HCT116 (cell line): ENCODE results near the gene PLXDC1. TPM values are rescaled to one million over a fixed set of nuclear protein-coding genes. Genes with fewer than 3 reads are reported as not detected.
A peak's percentile ranks its signal among the peaks of the same experiment; 100 is the strongest.

Experiments used
- ATAC-seq: fragments of 200-7000 bp; cut with Tn5 transposase; 2 replicates; pipeline ENCODE4 v1.9.1; 2020; ENCODE audit warnings: mild to moderate bottlenecking, moderate library complexity
- BruUV-seq: library from RNA; stranded (reverse); fragments of 400-500 nt; replicated peaks from 2 replicates; lab custom pipeline; 2021; lab: Mats Ljungman, UMichigan
- CTCF ChIA-PET: fragments of 300-600 bp; sonication (Branson Sonifier 250); formaldehyde crosslinking; loops from one replicate; lab custom pipeline; 2021; ENCODE audit warnings: antibody characterized with exemption; lab: Charles Lee
- POLR2A ChIA-PET: fragments of 300-600, 350-600 bp; sonication (Branson Sonifier 250); formaldehyde crosslinking; loops from one replicate; lab custom pipeline; 2021; ENCODE audit warnings: antibody characterized with exemption; lab: Charles Lee
- RAD21 ChIA-PET, 2 experiments: fragments of 300-600 bp; sonication (Branson Sonifier 250); formaldehyde crosslinking; loops; one replicate each; lab custom pipeline; 2023; ENCODE audit warnings: low total read pairs in 2 of 2; ENCODE audit not compliant: uncharacterized antibody in 2 of 2, unreplicated experiment in 2 of 2, low non-redundant PET in 1 of 2; lab: Charles Lee
- DNase-seq: peaks from one replicate; pipeline ENCODE4 v3.0.0-alpha.2; 2010; ENCODE audit warnings: low read depth, low spot score
- H2AFZ ChIP-seq: fragments of 200-600 bp; shearing (Covaris generic), sonication (generic); 2 replicates; pipeline ENCODE4 v1.6.1; 2017; ENCODE audit warnings: low read depth, mixed run types, mixed read lengths, antibody characterized with exemption, low read length; ENCODE audit not compliant: poor library complexity, severe bottlenecking
- H3K27ac ChIP-seq: 2 replicates; pipeline ENCODE4 v1.5.1; 2012; ENCODE audit warnings: low read depth, low read length
- H3K27me3 ChIP-seq: fragments of 200-600 bp; sonication (generic); 2 replicates; pipeline ENCODE4 v1.6.1; 2016; ENCODE audit warnings: mixed run types, low read length, mixed read lengths; ENCODE audit not compliant: insufficient read depth
- H3K36me3 ChIP-seq, 2 experiments: fragments of 200-500 bp in 1 of 2; fragments of 200-600 bp in 1 of 2; sonication (Bioruptor generic) in 1 of 2; sonication (generic) in 1 of 2; 2 replicates each; pipeline versions ENCODE4 v1.5.1 to v1.6.1; 2014 to 2016; ENCODE audit warnings: low read length in 2 of 2, inconsistent platforms in 1 of 2, mixed read lengths in 1 of 2, mixed run types in 1 of 2; ENCODE audit not compliant: insufficient read depth in 2 of 2, control insufficient read depth in 1 of 2
- H3K4me1 ChIP-seq, 2 experiments: fragments of 200-600 bp in 1 of 2; sonication (generic) in 1 of 2; 2 replicates each; pipeline versions ENCODE4 v1.5.1 to v1.6.1; 2012 to 2017; ENCODE audit warnings: low read length in 2 of 2, inconsistent platforms in 1 of 2, mild to moderate bottlenecking in 1 of 2, mixed read lengths in 1 of 2, mixed run types in 1 of 2, moderate library complexity in 1 of 2; ENCODE audit not compliant: insufficient read depth in 2 of 2, control insufficient read depth in 1 of 2
- H3K4me2 ChIP-seq: fragments of 200-600 bp; sonication (generic); 2 replicates; pipeline ENCODE4 v1.6.1; 2017; ENCODE audit warnings: mixed run types, low read length, mixed read lengths
- H3K4me3 ChIP-seq, 2 experiments: fragments of 200-600 bp in 1 of 2; sonication (generic) in 1 of 2; replicated peaks in 1 of 2; 2 replicates each; pipeline ENCODE4 v1.5.1; 2011 to 2016; ENCODE audit warnings: low read length in 2 of 2, control low read depth in 1 of 2, low read depth in 1 of 2, mild to moderate bottlenecking in 1 of 2, mixed read lengths in 1 of 2, mixed run types in 1 of 2
- H3K79me2 ChIP-seq: fragments of 200-600 bp; sonication (generic); 2 replicates; pipeline ENCODE4 v1.6.1; 2017; ENCODE audit warnings: mild to moderate bottlenecking, mixed run types, low read length, moderate library complexity, mixed read lengths; ENCODE audit not compliant: insufficient read depth
- H3K9ac ChIP-seq: fragments of 200-600 bp; sonication (generic); 2 replicates; pipeline ENCODE4 v1.6.1; 2016; ENCODE audit warnings: low read length, mixed read lengths
- H3K9me2 ChIP-seq: fragments of 200-600 bp; sonication (generic), shearing (Covaris generic); 2 replicates; pipeline ENCODE4 v1.6.1; 2017; ENCODE audit warnings: mixed run types, mild to moderate bottlenecking, moderate library complexity; ENCODE audit not compliant: insufficient read depth
- H3K9me3 ChIP-seq, 2 experiments: fragments of 200-500 bp in 1 of 2; fragments of 200-600 bp in 1 of 2; sonication (Bioruptor generic) in 1 of 2; sonication (generic) in 1 of 2; 2 replicates each; pipeline ENCODE4 v1.6.1; 2014 to 2017; ENCODE audit warnings: low read length in 2 of 2, mixed read lengths in 2 of 2, inconsistent platforms in 1 of 2, low read depth in 1 of 2, mild to moderate bottlenecking in 1 of 2, mixed run types in 1 of 2, moderate library complexity in 1 of 2; ENCODE audit not compliant: control insufficient read depth in 1 of 2, insufficient read depth in 1 of 2
- H4K20me1 ChIP-seq: fragments of 200-600 bp; sonication (generic), shearing (Covaris generic); 2 replicates; pipeline ENCODE4 v1.6.1; 2017; ENCODE audit warnings: mixed run types, mild to moderate bottlenecking, moderate library complexity; ENCODE audit not compliant: insufficient read depth
- CEBPB ChIP-seq: IDR thresholded peaks from 2 replicates; pipeline ENCODE4 v1.6.1; 2012; ENCODE audit warnings: low read depth
- EGR1 ChIP-seq: IDR thresholded peaks from 2 replicates; pipeline ENCODE4 v1.6.1; 2012; ENCODE audit warnings: low read depth
- ELF1 ChIP-seq: IDR thresholded peaks from 2 replicates; pipeline ENCODE4 v1.6.1; 2012; ENCODE audit warnings: low read depth, borderline replicate concordance
- EZH2 ChIP-seq: fragments of 200-600 bp; sonication (generic); IDR thresholded peaks from 2 replicates; pipeline ENCODE4 v1.6.1; 2017; ENCODE audit warnings: antibody characterized with exemption, mixed run types
- EZH2phosphoT487 ChIP-seq: fragments of 200-600 bp; IDR thresholded peaks from 2 replicates; pipeline ENCODE4 v1.6.1; 2018; ENCODE audit warnings: antibody characterized with exemption, borderline replicate concordance
- FOSL1 ChIP-seq: IDR thresholded peaks from 2 replicates; pipeline ENCODE4 v1.6.1; 2012; ENCODE audit warnings: low read depth
- JUND ChIP-seq: IDR thresholded peaks from 2 replicates; pipeline ENCODE4 v1.6.1; 2012
- POLR2A ChIP-seq: IDR thresholded peaks from 2 replicates; pipeline ENCODE4 v1.7.0; 2011; ENCODE audit warnings: borderline replicate concordance; ENCODE audit not compliant: insufficient read depth, insufficient read length; ENCODE audit errors: extremely low read depth
- POLR2AphosphoS5 ChIP-seq: IDR thresholded peaks from 2 replicates; pipeline ENCODE4 v1.6.1; 2011; ENCODE audit warnings: mild to moderate bottlenecking, low read depth, low read length, moderate library complexity
- SIN3A ChIP-seq: IDR thresholded peaks from 2 replicates; pipeline ENCODE4 v1.6.1; 2012; ENCODE audit warnings: low read depth
- TCF7L2 ChIP-seq: IDR thresholded peaks from 2 replicates; pipeline ENCODE4 v1.7.0; 2011; ENCODE audit warnings: borderline replicate concordance, inconsistent platforms; ENCODE audit not compliant: insufficient read depth, insufficient read length; ENCODE audit errors: extremely low read depth
- ZBTB33 ChIP-seq: IDR thresholded peaks from 2 replicates; pipeline ENCODE4 v1.6.1; 2011; ENCODE audit warnings: mild to moderate bottlenecking, low read length, moderate library complexity; ENCODE audit not compliant: insufficient replicate concordance; ENCODE audit errors: extremely low read depth
- ZFX ChIP-seq: fragments of 450-650 bp; IDR thresholded peaks from 2 replicates; pipeline ENCODE4 v1.6.1; 2017
- intact Hi-C: fragments of 100-400 bp; cut with micrococcal nuclease; formaldehyde crosslinking; loops from 2 replicates; pipeline ENCODE4 v1.10.0; 2022
- total RNA-seq: library from RNA; stranded (reverse); gene quantifications from one replicate; pipeline ENCODE4 v1.2.1, GENCODE V29; 2021; ENCODE audit not compliant: unreplicated experiment

Gene PLXDC1
- total RNA-seq, 1 experiment from 2014 or later: 1.8 TPM

GRCh38 chr17:39199820-39200069 lies 48.3 kb upstream of the PLXDC1 start:
- H3K4me3 ChIP-seq: peak overlapping the region; percentile 66 to 82
- DNase-seq (peak; percentile 93), ATAC-seq (peak; percentile 51)
- peaks cover 31 to 38% of the 10 kb centered on the region in 2 experiments for H3K36me3 ChIP-seq
- H3K79me2 ChIP-seq: peaks cover 41% of the 10 kb centered on the region
- intact Hi-C loops: loop anchor here (1.0 to 10.0 kb wide), 2 partner anchors 46 to 325 kb away; no protein-coding TSS in a partner anchor
- no peaks in the 10 kb centered on the region for H3K27me3 ChIP-seq
- peak overlapping the region; percentile 88 for H3K4me2 ChIP-seq
- no TSS peak for BruUV-seq
- H3K9me3 ChIP-seq: no peaks in the 10 kb centered on the region
- H3K9ac ChIP-seq: peak overlapping the region; percentile 99
- H4K20me1 ChIP-seq: peaks cover 18% of the 10 kb centered on the region; the same call in 1 of the 2 replicates
- CTCF ChIA-PET: interaction anchor here (0.7 to 1.5 kb wide), 13 partner anchors 9 to 424 kb away, joined by 3 to 16 read pairs (median 3); no protein-coding TSS in a partner anchor
- peak overlapping the region; percentile 91 for H2AFZ ChIP-seq
- H3K9me2 ChIP-seq: no peaks in the 10 kb centered on the region
- TF ChIP-seq POLR2AphosphoS5 (peak; percentile 77), SIN3A (peak; percentile 56; the same call in 1 of the 2 replicates), POLR2A (peak; percentile 70), FOSL1 (no peak), EGR1 (peak; percentile 79), EZH2 (no peak), JUND (no peak)
- POLR2A ChIA-PET: interaction anchor here (0.6 to 1.8 kb wide), 18 partner anchors 9 to 642 kb away, joined by 3 to 16 read pairs (median 5); no protein-coding TSS in a partner anchor
- RAD21 ChIA-PET: interaction anchor here (0.6 to 1.0 kb wide), 4 partner anchors 16 to 36 kb away, joined by 5 to 6 read pairs (median 5); no protein-coding TSS in a partner anchor
- H3K27ac ChIP-seq: peak overlapping the region; percentile 93
- H3K4me1 ChIP-seq: peaks cover 24 to 54% of the 10 kb centered on the region in 2 experiments

GRCh38 chr17:39198186-39198566 lies 46.7 kb upstream of the PLXDC1 start:
- no peak for ATAC-seq
- ChIA-PET RAD21 (no interaction called here), POLR2A (interaction anchor here (1.0 kb wide), 1 partner anchor 39 kb away, joined by 7 read pairs; no protein-coding TSS in a partner anchor)
- Histone ChIP-seq H3K9me3 (no peaks in the 10 kb centered on the region), H3K27ac (peak overlapping the region; percentile 85; the same call in 1 of the 2 replicates), H3K4me2 (peak overlapping the region; percentile 92), H3K79me2 (peaks cover 42% of the 10 kb centered on the region), H3K9ac (peak overlapping the region; percentile 75; the same call in 1 of the 2 replicates), H3K4me3 (peak overlapping the region; percentile 52 to 75)
- no TSS peak for BruUV-seq
- intact Hi-C loops: no loop called here
- TF ChIP-seq ZBTB33 (no peak), EZH2 (no peak), ZFX (no peak), SIN3A (no peak), ELF1 (no peak), CEBPB (no peak), TCF7L2 (no peak), POLR2A (no peak), EGR1 (no peak), EZH2phosphoT487 (no peak)
- TF ChIP-seq, all 23 proteins: peak for 0
- peaks cover 14% of the 10 kb centered on the region; the same call in 1 of the 2 replicates for H4K20me1 ChIP-seq
- CTCF ChIA-PET: interaction anchor here (1.3 to 1.6 kb wide), 2 partner anchors 34 to 38 kb away, joined by 3 to 5 read pairs; no protein-coding TSS in a partner anchor
- no peaks in the 10 kb centered on the region for H3K9me2 ChIP-seq
- no peak overlapping the region for H2AFZ ChIP-seq
- no peak for DNase-seq
- H3K36me3 ChIP-seq: peaks cover 18 to 27% of the 10 kb centered on the region in 2 experiments
- no peaks in the 10 kb centered on the region for H3K27me3 ChIP-seq
- peaks cover 24 to 54% of the 10 kb centered on the region in 2 experiments for H3K4me1 ChIP-seq
